Activated naive CD4-positive, alpha-beta T cell treated with anti-CD3 and anti-CD28 coated beads, Interleukin-2, amount 50 U/mL, for 72 hours (primary cell): ENCODE data around the gene STOM. TPM values are rescaled to one million over a fixed set of nuclear protein-coding genes. Genes with fewer than 3 reads are reported as not detected.

Experiments
- ATAC-seq, 2 donors: fragments of 150-1000 bp; cut with Tn5 transposase; 2 replicates each; pipeline ENCODE4 v1.10.0; 2021; ENCODE audit warnings: mild to moderate bottlenecking in 2 of 2, moderate library complexity in 2 of 2
- DNase-seq, 2 donors: peaks; one replicate each; pipeline ENCODE4 v3.0.0; 2021 to 2022; ENCODE audit warnings: low spot score in 2 of 2
- H3K27ac Mint-ChIP-seq, 2 donors: one replicate each; pipeline ENCODE4 v1.8.0; 2022; ENCODE audit warnings: mild to moderate bottlenecking in 2 of 2, mixed read lengths in 2 of 2
- H3K36me3 Mint-ChIP-seq, 2 donors: one replicate each; pipeline ENCODE4 v1.8.0; 2022; ENCODE audit warnings: mixed read lengths in 2 of 2
- H3K9me3 Mint-ChIP-seq, 2 donors: one replicate each; pipeline ENCODE4 v1.8.0; 2022; ENCODE audit warnings: mixed read lengths in 2 of 2
- total RNA-seq, 2 donors: library from RNA; stranded (reverse); gene quantifications; one replicate each; pipeline ENCODE4 v1.2.3, GENCODE V29; 2022

STOM gene
- total RNA-seq, 2 donors from 2014 or later, result 19.9 to 53.5 TPM

GRCh38 chr9:121359351-121360294, 10.4 kb downstream of the STOM start:
- H3K27ac Mint-ChIP-seq, result peak overlapping the region in 1 of 2 donors; percentile 39
- H3K36me3 Mint-ChIP-seq, result no peaks in the 10 kb centered on the region
- H3K9me3 Mint-ChIP-seq, result no peaks in the 10 kb centered on the region
- ATAC-seq (peak in 1 of 2 donors; percentile 38), DNase-seq (no peak)

GRCh38 chr9:121358751-121359150, 11.3 kb downstream of the STOM start:
- peak in 1 of 2 donors; percentile 34 for ATAC-seq
- H3K9me3 Mint-ChIP-seq, result no peaks in the 10 kb centered on the region

GRCh38 chr9:121357011-121357410, 13.0 kb downstream of the STOM start:
- no peak overlapping the region for H3K27ac Mint-ChIP-seq
- H3K9me3 Mint-ChIP-seq, result no peaks in the 10 kb centered on the region
- no peak for ATAC-seq
- H3K36me3 Mint-ChIP-seq, result peaks cover 0 to 15% of the 10 kb centered on the region in 2 donors
- DNase-seq, result no peak

More at GRCh38 chr9:121358751-121359150, 11.3 kb downstream of the STOM start:
- peaks cover 0 to 6% of the 10 kb centered on the region in 2 donors for H3K36me3 Mint-ChIP-seq
- peak overlapping the region in 1 of 2 donors; percentile 9 for H3K27ac Mint-ChIP-seq
- no peak for DNase-seq

GRCh38 chr9:121354762-121355161, 15.3 kb downstream of the STOM start:
- H3K36me3 Mint-ChIP-seq, result peaks cover 0 to 15% of the 10 kb centered on the region in 2 donors
- no peaks in the 10 kb centered on the region for H3K9me3 Mint-ChIP-seq
- no peak for DNase-seq
- no peak for ATAC-seq
- no peak overlapping the region for H3K27ac Mint-ChIP-seq

- peak overlapping the region in 1 of 2 donors; percentile 0 for H3K27ac Mint-ChIP-seq
Measured at GRCh38 chr9:121354141-121354540, 15.9 kb downstream of the STOM start.

GRCh38 chr9:121353241-121354061, 16.6 kb downstream of the STOM start:
- no peaks in the 10 kb centered on the region for H3K9me3 Mint-ChIP-seq
- ATAC-seq (peak; percentile 97 to 98), DNase-seq (peak in 1 of 2 donors; percentile 33)
- peak overlapping the region; percentile 0 to 40 for H3K27ac Mint-ChIP-seq
- peaks cover 0 to 15% of the 10 kb centered on the region in 2 donors for H3K36me3 Mint-ChIP-seq

More at GRCh38 chr9:121354141-121354540, 15.9 kb downstream of the STOM start:
- DNase-seq, result no peak
- Mint-ChIP-seq H3K9me3 (no peaks in the 10 kb centered on the region), H3K36me3 (peaks cover 0 to 15% of the 10 kb centered on the region in 2 donors)
- ATAC-seq, result peak; percentile 10 to 19

- DNase-seq, result no peak
- no peaks in the 10 kb centered on the region for H3K9me3 Mint-ChIP-seq
- H3K27ac Mint-ChIP-seq, result no peak overlapping the region
- peaks cover 7 to 15% of the 10 kb centered on the region in 2 donors for H3K36me3 Mint-ChIP-seq
- ATAC-seq, result no peak
Measured at GRCh38 chr9:121350993-121351561, 19.0 kb downstream of the STOM start.

- no peak for DNase-seq
- no peak for ATAC-seq
- H3K27ac Mint-ChIP-seq, result no peak overlapping the region
- H3K9me3 Mint-ChIP-seq, result no peaks in the 10 kb centered on the region
- peaks cover 7 to 15% of the 10 kb centered on the region in 2 donors for H3K36me3 Mint-ChIP-seq
Measured at GRCh38 chr9:121350036-121350435, 20.0 kb downstream of the STOM start.

- no peak overlapping the region for H3K27ac Mint-ChIP-seq
- DNase-seq (no peak), ATAC-seq (no peak)
- no peaks in the 10 kb centered on the region for H3K9me3 Mint-ChIP-seq
- H3K36me3 Mint-ChIP-seq, result peaks cover 7 to 12% of the 10 kb centered on the region in 2 donors
Measured at GRCh38 chr9:121349009-121349408, 21.0 kb downstream of the STOM start.

GRCh38 chr9:121348221-121348620, 21.8 kb downstream of the STOM start:
- ATAC-seq, result no peak
- no peak for DNase-seq
- H3K36me3 Mint-ChIP-seq, result peaks cover 4 to 7% of the 10 kb centered on the region in 2 donors
- no peak overlapping the region for H3K27ac Mint-ChIP-seq
- no peaks in the 10 kb centered on the region for H3K9me3 Mint-ChIP-seq

- no peak for DNase-seq
- ATAC-seq, result no peak
- H3K9me3 Mint-ChIP-seq, result no peaks in the 10 kb centered on the region
- peaks cover 0 to 7% of the 10 kb centered on the region in 2 donors for H3K36me3 Mint-ChIP-seq
- H3K27ac Mint-ChIP-seq, result no peak overlapping the region
Measured at GRCh38 chr9:121345070-121345469, 25.0 kb downstream of the STOM start.

- ATAC-seq, result no peak
- DNase-seq, result no peak
- Mint-ChIP-seq H3K27ac (no peak overlapping the region), H3K9me3 (no peaks in the 10 kb centered on the region), H3K36me3 (peaks cover 0 to 7% of the 10 kb centered on the region in 2 donors)
Measured at GRCh38 chr9:121344184-121344583, 25.9 kb downstream of the STOM start.

GRCh38 chr9:121340676-121341392, 29.2 kb downstream of the STOM start:
- H3K36me3 Mint-ChIP-seq, result peaks cover 0 to 22% of the 10 kb centered on the region in 2 donors
- DNase-seq (no peak), ATAC-seq (peak in 1 of 2 donors; percentile 72)
- H3K27ac Mint-ChIP-seq, result no peak overlapping the region
- H3K9me3 Mint-ChIP-seq, result no peaks in the 10 kb centered on the region

- peaks cover 0 to 22% of the 10 kb centered on the region in 2 donors for H3K36me3 Mint-ChIP-seq
Measured at GRCh38 chr9:121339437-121339836, 30.6 kb downstream of the STOM start.

GRCh38 chr9:121336665-121337064, 33.4 kb downstream of the STOM start:
- Mint-ChIP-seq H3K9me3 (no peaks in the 10 kb centered on the region), H3K27ac (no peak overlapping the region), H3K36me3 (peaks cover 0 to 22% of the 10 kb centered on the region in 2 donors)
- ATAC-seq (no peak), DNase-seq (no peak)

More at GRCh38 chr9:121339437-121339836, 30.6 kb downstream of the STOM start:
- Mint-ChIP-seq H3K9me3 (no peaks in the 10 kb centered on the region), H3K27ac (no peak overlapping the region)
- DNase-seq, result no peak
- ATAC-seq, result no peak
